Effector CD4-positive, alpha-beta T cell (primary cell): ENCODE results near the gene TENM4.

Experiments
- DNase-seq: peaks from one replicate; pipeline ENCODE4 v3.0.0-alpha.2; 2020

TENM4 gene

GRCh38 chr11:78762105-78762504 lies 678.7 kb downstream of the TENM4 start:
- DNase-seq: no peak

- no peak for DNase-seq
These were observed 681.8 kb downstream of the TENM4 start for GRCh38 chr11:78759071-78759470.

- DNase-seq: no peak
These were observed 687.5 kb downstream of the TENM4 start for GRCh38 chr11:78753297-78753696.

- no peak for DNase-seq
These were observed 688.3 kb downstream of the TENM4 start for GRCh38 chr11:78752494-78752893.

GRCh38 chr11:78748918-78749690 lies 691.7 kb downstream of the TENM4 start:
- no peak for DNase-seq

DNA sequence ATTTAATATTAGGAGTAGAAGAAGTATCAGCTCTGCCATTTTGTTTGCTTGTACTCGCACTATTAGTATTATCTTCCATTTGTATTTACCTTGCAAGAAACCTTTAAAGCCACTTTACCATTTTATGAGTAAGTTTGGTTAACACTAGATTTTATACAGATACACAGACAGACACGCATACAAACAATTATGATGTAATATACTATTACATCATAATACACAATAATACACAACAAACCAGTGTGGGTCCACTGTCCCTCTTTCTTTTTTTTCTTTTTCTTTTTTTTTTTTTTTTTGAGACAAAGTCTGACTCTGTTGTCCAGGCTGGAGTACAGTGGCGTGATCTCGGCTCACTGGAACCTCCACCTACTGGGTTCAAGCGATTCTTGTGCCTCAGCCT lies 695.9 kb downstream of the TENM4 start:
- no peak for DNase-seq

- no peak for DNase-seq
These were observed 696.6 kb downstream of the TENM4 start for GRCh38 chr11:78744202-78744601.

DNA sequence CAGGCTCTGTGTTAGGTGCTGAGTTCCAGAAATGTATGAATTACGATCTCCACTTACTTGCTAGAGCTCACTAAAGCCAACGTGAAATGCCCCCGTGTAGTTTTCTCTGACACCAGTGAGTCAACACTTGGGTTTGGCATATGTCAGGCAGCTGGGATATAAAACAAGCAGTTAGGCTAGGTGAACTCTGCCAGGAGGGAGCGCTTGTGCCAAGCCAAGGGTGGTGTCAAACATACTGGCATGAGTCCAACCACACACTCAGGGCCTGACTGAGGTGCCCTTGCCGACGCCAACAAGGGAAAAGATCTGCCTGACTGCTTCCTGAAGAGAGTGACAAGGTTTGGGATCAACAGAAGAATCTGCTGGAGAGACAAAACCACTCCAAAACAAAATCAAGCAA lies 698.4 kb downstream of the TENM4 start:
- DNase-seq: no peak

- DNase-seq: no peak
These were observed 699.1 kb downstream of the TENM4 start for GRCh38 chr11:78741741-78742140.

DNA sequence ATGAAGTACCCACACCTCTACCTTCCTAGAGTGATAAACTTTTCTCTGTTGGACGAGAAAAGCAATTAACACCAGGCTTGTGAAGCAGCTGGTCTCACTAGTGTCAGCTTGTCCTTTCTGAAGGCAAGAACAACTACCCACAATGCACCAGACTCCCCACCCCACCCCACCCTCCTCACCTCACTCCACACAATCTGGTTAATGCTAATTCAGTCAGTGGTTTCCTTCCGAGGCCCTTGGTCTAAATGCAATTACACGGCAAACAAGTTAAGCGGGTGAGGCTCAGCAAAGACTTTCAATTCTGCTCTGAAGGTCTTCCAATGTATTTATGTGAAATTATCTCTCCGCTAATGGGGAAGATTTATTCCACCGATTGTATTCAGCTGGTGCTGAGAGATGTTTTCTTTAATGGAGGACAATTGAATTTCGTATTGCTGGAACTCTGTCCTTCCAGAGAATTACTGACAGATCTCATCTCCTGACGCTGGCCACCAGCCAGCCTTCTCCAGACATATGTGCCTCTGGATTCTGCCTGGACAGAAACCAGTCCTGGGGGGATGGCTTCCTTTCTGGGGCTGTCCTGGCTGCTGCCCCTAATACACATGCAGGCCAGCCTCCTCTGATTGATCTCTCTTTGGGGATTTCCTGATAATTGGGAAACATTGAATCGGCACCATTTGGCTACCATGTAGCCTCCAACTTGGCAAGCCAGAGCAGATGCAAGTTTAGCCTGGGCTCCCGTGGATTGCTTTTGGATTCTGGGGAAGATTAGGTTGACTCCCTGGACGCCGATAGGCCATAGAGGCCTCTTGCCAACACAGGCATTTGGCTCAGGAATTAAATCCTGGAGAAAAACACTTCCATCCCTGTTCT lies 700.4 kb downstream of the TENM4 start:
- DNase-seq: no peak

- DNase-seq: no peak
These were observed 702.9 kb downstream of the TENM4 start for GRCh38 chr11:78737891-78738290.

DNA sequence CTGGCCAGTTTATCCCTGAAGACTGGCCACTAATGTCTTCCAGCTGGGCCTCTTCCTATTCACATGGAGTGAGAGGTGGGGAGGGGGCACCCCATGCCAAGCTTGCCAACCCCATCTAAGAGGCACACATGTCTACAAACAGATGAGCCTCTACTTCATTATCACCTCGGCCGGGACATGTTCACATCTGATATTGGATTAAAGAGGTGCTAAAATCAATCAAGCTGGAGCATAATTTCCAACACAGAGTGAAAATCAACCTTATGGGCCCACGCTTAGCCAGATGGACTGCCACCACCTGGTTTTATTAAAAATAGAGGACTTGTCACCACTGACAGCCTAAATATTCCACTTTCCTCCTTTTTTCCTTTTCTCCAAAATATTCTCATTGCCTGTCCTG lies 703.5 kb downstream of the TENM4 start:
- DNase-seq: no peak

- no peak for DNase-seq
These were observed 705.1 kb downstream of the TENM4 start for GRCh38 chr11:78735711-78736110.

GRCh38 chr11:78733031-78733430 lies 707.8 kb downstream of the TENM4 start:
- DNase-seq: no peak

GRCh38 chr11:78732246-78732645 lies 708.6 kb downstream of the TENM4 start:
- DNase-seq: no peak

GRCh38 chr11:78731027-78731426 lies 709.8 kb downstream of the TENM4 start:
- no peak for DNase-seq

GRCh38 chr11:78730267-78730824 lies 710.5 kb downstream of the TENM4 start:
- DNase-seq: no peak

- DNase-seq: no peak
These were observed 713.0 kb downstream of the TENM4 start for GRCh38 chr11:78727816-78728215.

DNA sequence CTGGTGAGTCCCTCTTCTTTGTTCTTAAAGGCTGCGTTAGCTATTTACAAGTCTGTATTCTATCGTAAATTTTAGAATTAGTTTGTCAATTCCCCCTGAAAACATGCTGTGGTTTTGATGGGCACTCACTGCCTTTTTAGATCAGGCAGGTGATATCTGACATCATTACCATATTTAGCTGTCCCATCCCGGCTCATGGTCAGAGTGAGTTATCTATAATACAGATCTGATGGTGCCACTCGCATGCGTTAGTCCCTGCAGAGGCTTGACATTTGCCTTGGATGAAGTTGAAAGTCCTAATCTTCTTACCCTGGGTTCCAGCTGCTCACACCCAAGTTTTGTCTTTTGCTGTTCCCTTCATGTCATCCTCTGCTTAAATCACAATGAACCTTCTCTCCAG lies 715.6 kb downstream of the TENM4 start:
- DNase-seq: no peak

DNA sequence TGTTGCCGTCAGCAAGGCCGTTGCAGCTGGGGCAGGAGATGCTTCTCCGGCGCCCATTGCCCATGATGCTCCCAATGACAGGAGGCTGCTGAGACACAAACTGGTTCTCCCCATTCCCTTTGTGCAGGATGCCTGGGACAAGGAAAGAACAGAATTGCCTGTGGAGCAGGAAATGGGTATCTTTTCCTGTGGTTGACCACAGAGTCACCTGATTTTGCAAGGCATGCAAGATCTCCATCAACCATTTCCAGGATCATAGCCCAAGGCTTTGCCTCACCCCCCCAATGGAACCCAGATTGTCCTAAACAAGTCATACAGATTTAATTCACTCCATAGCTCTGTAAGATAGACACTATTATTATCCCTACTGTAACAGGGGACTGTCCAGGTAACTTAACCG lies 718.0 kb downstream of the TENM4 start:
- no peak for DNase-seq

GRCh38 chr11:78720281-78720989 lies 720.4 kb downstream of the TENM4 start:
- no peak for DNase-seq

- no peak for DNase-seq
These were observed 723.8 kb downstream of the TENM4 start for GRCh38 chr11:78717041-78717440.

GRCh38 chr11:78715639-78716311 lies 725.1 kb downstream of the TENM4 start:
- DNase-seq: no peak
